Dermis blood vessel endothelial cell (primary cell): ENCODE measurements around the gene RBP3. TPM values are rescaled to one million over a fixed set of nuclear protein-coding genes. Genes with fewer than 3 reads are reported as not detected.
A peak's percentile ranks its signal among the peaks of the same experiment; 100 is the strongest.

Experiments
- DNase-seq: peaks from one replicate; pipeline ENCODE4 v3.0.0; 2010
- total RNA-seq: library from RNA; depleted of rRNA; stranded (reverse); fragments of >200 nt; gene quantifications from 2 replicates; pipeline ENCODE4 v1.2.3, GENCODE V29; 2014

Gene RBP3
- total RNA-seq, 1 donor from 2014 or later, result not detected

DNA sequence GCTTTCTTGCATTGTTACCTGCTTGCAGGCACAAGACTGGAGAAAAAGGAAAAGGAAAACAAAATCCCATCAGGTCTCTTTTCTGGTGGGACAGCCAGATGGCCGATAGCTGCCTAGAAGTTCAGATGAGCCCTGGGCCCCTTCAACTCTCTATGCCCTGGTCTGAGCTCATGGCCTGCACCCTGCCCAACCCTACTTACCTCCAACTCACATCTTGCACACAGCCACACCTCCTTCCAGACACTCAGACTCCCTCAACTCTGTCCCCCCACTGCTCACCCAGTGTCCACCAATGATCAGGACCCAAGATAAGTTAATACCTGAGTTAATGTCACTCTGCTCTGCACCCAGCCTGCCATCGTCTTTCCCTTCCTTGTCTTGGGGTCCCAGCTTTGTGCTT is 10.9 kb downstream of the RBP3 start:
- no peak for DNase-seq

DNA sequence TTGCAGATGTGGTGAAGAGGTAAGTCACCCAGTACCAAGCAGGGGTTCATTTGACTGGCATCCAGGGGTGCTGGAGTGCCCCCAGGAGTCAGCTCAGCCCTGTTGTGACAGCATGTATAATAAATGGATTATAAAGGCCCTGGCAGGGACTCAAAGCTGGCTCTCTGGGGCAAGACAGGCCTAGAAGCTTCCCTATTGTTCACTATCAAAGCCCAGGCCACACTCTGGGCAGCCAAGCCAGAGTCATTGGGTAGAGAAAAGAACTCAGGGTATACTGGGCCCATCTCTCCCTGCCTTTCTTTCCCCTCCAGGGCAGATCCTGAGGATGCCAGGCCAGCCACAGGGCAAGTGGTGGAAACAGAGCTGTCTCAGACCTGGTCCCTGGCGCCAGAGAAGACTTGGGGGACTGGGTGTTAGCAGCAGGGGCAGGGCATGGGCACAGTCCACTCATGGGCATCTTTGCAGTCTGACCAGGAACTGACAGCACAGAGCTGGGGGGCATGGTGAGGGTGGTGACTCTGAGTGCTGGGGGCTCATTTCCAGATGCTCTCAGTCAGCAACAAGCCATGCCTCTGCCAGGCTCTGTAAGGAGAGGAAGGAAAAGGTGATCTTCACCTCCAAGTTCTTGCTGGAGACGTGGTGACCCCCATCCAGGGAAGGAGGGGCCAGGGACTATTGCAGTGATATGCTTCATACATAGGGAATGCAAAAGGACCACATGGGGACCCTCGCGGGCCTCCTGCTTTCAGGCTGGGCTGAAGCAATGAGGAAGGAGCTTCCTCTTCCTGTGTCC is 11.7 kb downstream of the RBP3 start:
- no peak for DNase-seq

DNA sequence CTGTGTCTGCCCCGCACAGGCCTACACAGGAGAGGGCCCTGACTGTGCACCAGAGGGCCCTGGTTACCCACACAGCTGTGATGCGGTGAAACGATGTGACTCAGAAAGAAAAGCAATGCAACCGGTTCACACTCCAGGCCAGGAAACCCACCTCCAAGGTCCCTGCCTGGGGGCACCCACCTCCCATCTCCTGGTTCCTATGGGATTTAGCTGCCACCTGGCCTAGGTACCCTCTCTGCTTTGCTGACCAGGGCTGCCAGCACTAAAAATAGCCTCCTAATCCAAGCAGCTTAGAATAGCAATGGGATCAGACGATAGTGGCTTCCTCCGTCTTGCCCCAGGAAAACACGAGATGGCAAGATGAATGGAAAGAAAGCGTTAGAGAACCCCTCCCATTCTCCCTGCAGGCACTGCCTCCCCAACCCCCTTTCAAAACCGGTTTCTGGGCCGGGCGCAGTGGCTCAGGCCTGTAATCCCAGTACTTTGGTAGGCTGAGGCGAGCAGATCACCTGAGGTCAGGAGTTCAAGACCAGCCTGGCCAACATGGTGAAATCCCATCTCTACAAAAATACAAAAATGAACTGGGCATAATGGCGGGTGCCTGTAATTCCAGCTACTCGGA is 12.4 kb downstream of the RBP3 start:
- no peak for DNase-seq

DNA sequence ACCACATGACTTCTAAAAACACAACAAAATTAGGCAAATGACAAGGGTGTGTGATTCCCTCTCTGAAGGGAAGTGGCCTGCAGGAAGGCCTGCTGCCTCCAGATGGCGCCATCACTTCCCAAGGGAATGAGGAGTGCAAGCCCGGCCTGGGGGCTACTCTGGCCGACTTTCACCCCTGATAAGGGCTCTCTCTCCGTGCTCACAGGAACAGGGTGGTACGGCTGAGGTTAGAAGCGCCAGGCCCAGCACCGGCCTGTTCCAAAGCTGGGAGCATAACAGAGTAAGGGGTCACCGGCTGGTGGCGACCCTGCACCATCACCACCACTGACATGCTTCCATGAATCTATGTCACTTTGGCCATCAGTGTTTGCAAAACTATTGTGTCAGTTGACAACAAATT is 13.1 kb downstream of the RBP3 start:
- peak; percentile 67 for DNase-seq

DNA sequence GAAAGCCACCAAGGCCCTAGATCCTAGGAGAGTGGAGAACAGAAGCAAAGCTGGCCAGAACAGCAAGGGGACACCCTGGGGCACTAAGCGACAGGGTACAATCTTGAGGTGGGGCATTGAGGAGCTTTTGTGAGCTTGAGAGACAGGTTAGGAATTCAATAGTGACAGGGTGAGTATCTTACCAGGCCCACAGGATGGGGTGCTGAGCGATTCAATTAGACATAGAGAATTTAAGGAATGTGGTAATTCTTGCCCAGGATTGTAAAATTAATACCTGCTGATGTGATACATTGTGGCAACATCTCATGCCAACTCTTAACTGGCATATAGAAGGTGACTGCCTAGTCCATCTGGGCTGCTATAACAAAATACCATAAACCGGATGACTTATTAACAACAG is 14.0 kb downstream of the RBP3 start:
- no peak for DNase-seq

DNA sequence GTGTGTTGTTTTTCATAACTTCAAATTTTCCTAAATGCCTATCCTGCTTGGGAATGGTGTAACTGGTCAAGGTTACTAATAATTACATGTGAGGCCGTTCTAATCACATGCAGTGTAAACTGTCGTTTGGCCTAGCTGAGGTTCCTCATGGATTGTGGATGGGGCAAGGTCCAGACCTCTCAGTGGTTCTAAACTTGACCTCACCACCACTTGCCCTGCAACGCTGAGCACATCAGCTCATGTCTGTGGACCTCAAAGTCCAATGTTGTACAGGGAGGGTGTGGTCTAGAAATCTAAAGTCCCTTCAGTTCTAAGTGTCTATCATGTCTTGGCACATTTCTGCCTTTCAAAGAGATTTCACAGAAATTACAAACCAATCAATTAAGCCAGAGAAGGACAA is 15.6 kb downstream of the RBP3 start:
- DNase-seq, result no peak

DNA sequence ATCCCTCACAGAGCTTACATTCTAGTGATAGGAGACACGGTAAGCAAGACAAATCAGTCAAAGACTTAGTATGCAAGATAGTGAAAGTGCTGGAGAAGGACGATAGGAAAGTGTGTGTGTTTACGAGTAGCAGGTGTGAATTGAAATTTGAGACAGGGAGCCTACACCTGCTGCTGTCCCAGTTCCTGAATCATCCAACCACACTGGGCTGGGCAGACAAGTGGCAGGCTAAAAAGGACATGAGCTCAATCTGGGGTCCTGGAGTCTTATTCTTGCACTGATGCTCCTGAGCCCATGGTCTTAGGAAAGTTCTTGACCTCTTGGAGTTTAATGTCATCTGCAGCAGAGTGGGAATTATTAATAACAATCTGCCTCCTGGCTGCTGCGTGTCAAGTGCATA is 16.2 kb downstream of the RBP3 start:
- DNase-seq, result no peak

DNA sequence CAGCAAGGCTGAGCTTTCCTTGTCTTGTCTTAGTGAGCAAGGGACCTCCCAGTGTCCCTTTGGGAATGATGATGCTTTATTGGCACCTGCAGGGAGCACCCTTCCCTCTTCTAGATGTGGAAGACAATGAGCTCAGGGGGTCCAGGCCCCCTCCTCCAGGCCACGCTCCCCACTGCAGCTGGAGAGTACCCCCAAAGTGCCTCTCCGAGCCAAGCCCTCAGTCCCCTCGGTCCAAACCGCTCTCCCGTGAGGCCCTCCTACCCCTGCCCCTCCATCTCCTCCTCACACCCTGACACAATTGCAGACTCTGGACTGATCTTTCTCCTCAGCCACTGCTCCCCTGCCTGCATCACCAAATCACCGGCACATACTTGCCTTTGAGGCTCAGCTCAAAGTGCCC is 16.7 kb downstream of the RBP3 start:
- no peak for DNase-seq

DNA sequence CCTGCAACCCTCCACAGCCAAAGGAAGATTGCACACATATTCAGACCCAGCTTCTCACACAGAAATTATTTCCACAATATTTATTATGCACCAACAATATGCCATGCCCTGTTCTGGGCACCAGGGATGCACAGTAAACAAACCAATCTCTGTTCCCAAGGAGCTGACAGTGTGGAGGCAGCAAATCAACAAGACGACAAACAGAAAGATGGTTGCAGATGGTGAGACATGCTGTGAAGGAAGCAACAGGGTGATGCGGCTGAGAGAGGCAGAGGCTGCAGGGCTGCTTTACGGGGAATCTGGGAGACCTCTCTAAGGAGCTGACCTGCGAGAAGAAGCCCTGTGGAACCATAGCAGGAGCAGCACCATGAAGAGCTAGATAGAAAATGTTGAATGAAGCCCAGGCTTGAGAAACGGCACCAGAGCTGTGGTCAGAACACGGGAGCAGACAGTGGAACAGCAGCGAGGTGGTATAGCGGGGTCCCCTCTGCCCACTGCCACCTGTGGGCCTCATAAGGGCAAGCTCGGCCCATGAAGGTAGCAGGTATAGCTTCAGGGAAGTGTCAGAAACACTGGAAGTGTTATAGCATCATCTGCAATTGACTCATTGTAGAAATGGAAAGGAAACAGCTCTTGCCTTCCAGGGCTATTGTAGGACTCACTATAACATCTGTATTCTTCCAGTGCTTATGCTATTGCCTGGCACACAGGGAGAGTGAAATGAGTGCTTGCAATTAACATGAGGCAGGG is 17.4 kb downstream of the RBP3 start:
- no peak for DNase-seq

DNA sequence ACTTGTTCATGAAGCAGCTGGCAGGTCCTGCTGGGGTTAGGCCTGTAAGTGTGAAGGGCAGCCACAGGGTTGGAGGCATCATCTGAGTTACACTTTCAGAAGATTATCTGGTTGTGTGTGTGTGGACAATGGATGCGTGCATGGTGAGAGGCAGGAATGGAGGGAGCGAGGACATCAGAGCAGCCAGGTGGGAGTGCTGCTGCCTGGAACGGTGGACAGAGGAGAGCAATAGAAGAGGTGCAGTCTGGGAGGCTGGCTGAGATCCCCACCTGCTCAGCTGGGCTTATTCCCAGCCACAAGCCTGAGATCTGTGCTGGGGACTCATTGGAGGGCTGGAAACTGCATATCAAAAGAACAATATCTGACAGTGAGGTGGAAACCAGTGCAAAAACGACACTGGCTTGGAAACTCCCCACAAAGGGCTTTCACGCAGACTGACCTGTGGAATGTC is 18.0 kb downstream of the RBP3 start:
- no peak for DNase-seq

DNA sequence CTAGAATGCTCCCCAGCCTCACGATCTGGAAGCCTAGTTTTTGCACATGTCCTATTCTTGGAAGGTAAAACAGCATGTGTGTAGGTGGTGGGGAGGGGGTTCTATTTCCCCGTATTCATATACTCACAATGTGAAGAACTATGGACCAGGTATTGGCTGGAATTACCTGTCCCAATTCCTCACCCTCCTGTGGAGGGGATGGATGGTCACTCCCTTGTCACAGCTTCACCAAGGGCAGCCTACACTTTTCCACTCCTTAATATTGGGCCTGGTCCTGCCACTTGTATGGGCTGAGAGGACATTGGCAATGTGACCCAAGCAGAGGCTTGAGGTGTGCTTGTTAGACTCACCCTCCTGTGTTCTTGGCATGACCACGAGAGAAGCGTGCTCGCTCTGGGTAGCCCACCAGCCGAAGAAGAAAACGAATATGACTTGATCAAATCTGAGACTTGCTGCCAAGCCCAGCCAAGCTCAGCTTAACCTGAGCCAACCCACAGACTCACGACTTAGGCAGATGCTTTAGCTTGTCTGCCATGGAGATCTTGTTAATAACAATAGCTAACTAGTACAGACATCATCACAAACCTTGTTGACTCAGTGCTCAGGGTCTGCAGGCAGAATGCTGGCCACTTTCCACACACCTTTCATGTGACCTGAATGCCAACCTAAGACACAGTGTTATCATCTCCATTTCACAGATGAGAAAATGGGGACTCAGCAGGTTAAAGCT is 18.7 kb downstream of the RBP3 start:
- DNase-seq, result no peak

DNA sequence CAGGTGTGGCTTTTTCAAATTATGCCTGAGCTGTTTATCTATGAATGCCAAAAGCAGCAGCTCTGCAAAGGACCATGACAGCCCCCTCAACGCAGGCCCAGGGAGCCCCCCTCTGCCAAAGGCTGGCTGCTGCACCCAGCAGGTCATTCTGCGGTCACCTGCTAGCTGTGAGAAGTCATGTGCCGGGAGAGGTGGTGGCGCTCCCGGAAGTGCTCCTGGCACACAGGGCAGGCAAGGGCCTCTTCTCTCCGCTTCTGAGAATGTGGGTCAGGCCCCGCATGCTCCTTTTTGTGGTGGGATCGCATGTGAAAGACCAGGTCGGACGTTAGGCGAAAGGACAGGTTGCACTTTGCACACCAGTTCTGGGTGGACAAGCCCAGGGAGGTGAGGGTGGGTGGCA is 19.5 kb downstream of the RBP3 start:
- DNase-seq, result no peak

DNA sequence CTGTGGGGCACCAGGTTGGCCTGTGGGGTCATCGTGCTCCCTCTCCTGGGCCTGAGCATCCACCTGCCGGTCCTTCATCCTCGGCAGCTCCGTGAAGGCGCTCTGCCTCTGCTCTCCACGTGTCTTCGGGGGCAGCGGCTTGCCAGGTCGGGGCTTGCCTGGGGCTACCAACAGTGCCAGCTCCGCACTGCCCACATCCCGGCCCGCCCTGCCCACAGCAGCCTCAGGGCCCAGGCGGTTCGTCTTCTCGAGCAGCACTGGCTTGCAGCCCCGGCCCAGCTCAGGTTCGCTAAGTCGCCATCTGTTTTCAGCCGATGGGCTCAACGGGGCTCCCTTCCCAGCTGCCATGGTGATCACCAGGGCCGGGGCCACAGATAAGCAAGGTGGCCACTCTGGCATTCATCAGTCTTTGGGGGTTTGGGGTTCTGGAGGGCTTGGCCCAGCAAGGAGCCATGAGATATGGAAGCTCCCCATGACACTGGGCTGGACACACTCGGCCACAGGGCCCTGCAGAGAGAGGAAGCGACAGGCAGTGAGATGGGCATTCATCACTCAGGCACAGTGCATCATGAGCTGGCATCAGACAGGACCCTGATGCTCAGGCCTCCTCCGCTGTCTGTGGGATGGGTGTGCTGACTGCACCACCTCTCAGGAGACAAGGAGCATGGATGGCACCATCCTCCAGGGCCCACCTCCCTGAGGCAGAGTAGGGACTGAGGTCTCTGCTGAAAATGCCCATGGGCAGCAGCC is 20.4 kb downstream of the RBP3 start:
- no peak for DNase-seq

DNA sequence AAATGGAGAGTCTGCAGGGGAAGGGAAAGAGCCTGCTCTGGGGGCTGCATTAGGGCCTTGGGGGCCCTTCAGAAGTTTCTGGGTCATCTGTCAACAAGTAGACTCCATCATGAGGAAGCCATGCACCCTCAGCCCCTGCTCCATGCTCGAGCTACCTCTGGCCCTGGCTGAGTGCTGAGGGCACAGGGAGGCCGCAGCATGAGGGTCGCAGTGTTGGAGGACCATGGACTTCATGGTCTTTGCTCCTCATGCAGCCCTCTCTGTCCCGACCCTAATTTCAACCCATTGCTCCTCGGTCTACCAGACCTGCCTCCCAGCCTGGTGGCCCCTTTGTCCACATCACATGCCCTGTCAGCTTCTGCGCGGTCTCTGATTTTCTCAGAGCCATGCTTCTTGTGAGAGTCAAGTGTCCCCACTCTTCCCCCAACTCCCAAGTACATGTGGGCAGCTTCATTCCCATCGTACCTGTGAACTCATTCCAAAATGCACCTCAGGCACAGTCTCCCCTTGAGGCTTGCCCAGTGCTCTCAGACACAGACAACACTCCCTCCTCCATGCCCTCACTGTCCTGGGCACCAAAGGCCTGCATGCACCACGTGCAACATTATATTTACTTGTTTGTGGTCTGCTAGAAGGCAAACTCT is 21.2 kb downstream of the RBP3 start:
- DNase-seq, result no peak

DNA sequence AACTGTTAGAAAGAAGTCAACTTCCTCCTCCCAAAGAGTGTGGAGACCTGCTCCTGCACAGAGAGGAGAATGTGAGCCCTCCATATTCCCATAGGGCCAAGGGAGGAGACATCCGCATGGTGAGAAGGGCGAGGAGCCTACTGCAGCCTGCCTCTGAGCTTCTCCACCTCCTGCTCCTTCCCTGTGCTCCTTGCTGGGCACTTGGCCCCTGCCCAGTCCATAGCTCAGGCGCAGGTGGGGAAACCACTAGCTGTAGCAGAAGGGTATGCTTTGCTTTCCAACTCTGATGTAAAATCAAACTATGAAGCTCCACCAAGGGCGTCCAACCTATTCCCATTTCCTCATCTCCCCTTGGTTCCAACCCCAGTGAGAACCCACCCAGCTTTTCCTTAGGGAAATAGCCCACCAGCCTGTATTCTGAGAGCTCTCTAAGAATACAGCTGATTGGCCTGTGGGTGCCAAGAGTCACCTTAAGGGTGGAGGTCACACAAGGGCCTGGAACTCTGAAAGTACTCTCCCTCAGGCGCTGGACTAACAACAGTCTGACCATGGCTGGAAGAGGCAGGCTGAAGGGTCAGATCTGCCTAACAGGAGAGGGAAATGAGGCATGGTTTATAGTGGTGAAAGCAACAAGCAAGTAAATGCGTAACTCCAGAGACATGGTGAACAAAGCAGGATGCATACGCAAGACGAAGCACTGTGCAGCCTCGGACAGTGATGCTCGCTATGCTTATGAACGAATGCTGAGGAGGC is 22.0 kb downstream of the RBP3 start:
- no peak for DNase-seq

DNA sequence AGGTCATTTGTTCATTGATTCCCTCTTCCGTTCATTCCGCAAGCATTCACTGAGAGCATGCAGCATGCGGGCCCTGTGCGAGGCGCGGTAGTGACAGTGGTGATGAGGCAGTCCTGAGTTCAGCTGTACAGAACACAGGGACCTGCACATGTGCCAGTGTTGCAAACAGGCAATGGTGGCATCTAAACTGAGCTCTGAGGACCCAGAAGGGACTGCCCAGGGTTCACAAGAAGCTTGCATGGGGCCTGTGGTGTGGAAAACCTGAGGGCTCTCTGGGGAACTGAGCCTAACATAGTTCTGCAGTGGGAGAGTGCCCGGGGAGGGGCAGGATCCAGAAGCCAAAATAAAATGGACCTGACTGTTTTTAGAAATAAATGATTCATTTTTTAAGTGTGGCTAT is 22.7 kb downstream of the RBP3 start:
- DNase-seq, result no peak

DNA sequence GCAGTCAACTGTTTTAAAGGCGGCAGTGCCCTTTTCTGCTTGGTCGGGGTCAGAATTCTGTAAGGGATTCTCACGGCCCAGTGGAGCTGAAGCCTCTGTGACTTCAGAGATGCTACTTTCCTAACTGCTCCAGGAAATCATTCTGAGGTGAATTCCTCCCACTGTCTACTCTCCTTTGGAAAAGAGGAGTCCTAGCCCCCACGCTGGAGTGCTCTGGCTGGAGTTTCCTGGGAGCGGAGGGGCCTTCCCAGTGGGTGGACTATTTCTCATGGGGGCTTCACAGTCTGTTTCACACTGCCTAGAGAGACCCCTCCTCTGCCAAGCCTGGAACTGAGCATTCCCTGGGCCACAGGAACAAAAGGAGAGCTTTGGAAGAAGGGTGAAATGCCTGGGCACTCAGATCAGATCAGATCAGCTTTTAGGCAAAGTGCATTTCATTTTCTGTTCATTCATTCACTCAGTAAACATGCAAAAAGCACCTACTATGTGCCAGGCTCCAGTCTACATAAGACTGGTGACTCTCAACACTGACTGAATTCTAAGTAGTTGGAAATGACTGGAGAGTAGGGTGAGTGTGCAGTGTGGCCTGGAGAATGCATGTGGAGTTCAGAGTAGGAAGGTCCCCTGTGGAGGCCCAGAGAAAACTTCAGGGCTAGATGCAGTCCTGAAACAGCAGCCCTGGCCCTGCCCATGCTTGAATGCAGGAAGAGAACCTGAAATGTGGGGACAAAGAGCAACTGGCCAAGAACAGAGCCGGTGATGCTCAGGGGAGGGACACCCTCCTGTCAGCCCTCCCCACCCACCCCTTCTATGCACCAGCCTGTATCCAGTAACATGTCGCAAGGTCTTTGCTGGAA is 23.7 kb downstream of the RBP3 start:
- DNase-seq, result no peak

DNA sequence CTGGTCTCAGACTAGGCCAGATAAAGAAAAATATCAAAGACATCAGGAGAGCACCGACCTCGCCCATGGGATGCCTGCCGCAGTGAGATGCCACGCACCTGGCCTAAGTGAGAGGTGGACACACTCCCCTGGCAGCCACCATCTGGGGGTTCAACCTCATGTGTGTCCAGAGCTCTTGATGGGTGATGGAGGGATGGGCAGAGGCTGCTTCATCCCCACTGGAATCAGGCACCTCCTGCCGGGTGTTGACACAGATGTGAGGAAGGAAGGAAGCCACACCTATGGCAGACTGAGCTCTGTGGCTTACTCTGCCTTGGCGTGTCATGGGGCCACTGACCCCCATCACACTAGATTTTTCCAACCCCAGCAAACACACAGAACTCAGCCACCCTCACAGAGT is 24.6 kb downstream of the RBP3 start:
- no peak for DNase-seq

DNA sequence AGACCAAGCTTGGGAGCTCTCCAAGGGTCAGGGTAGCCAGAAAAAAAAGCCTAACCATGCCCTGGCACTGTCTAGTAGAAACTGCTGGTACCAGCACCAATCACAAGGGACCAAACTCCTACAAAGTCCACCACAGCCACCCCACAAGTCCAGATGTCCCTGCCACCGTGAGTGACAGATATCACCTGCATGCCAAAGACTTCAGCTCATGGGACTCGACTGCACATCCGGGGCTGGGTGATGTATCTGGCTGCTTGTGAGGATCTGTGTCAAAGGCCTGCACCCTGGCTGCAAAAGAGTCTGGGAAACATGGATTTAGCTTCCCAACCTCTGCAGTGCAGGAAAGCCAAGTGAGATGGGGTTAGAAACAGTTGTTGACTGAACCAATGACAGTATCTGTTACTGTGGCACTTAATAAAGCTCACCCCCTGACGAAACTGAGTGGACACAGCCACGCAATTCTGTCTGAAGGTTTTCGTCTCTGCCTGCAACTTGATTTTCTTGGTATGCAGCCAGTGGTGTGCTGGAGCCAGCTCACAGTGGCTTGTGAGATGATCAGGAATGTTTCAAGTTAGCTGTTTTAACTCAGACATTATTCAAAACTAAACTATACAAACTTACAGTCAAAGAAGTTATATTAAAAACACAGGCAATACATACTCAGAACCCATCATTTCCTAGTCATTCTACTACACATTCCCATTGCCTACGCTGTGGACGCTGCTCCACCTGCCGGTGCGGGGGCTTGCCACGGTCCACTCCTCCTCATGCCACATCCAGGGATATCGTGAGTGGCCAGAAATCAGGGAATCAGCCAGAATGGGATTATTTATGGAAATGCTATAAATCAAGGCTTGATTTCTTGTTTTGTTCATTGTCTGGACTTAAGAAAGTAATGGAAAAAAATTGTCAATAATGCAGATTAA is 26.7 kb downstream of the RBP3 start:
- no peak for DNase-seq
